Choroid plexus epithelial cell (primary cell): ENCODE measurements around the gene TLK1.

ENCODE experiments used
- DNase-seq: peaks from one replicate; pipeline ENCODE4 v3.0.0-alpha.2; 2010; ENCODE audit warnings: low read depth
- H3K4me3 ChIP-seq: 2 replicates; pipeline ENCODE4 v1.5.1; 2011; ENCODE audit warnings: low read depth, mild to moderate bottlenecking, control low read depth, low read length, moderate library complexity
- TF ChIP-seq, protein P1 (sequence below): conservative IDR thresholded peaks from 2 replicates; pipeline ENCODE4 v1.5.1; 2011; ENCODE audit warnings: low read depth, mild to moderate bottlenecking, control low read depth, inconsistent platforms, low read length, moderate library complexity

The TLK1 gene

DNA sequence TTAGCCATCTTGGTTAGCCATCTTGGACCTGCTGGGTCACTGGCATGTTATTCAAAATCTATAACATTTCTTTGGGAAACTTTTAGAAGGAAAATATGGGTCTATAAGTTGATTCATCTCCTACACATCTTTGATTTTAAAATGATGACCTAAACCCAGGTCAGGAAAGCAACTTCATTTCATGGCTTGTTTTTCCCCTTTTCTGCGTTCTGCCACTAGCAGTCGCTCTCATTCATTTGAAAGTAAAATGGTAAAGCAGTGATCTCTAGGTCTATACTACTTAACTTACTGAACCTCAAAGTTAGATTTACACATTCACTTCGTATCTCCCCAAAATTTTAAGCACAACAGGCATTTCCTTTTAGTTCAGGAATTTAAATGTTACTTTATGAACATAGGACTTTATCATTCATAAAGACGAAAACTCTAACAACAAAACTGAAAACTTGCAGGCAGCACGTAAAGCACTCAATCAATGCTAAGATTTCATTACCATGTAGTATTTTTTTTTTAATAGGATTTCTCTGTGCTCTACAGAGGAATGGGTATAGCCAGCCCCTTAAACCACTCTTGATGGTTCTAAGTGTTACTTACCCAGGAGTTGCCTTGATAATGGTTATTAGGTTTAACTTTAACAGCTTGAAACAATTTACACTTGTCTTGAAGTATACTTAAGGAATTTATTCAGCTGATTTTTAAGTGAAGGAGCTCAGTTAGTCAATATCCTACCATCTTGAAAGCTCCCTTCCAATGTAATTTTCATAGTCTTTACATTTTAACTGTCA is 169.1 kb downstream of the TLK1 start:
- TF ChIP-seq, protein P1, sequence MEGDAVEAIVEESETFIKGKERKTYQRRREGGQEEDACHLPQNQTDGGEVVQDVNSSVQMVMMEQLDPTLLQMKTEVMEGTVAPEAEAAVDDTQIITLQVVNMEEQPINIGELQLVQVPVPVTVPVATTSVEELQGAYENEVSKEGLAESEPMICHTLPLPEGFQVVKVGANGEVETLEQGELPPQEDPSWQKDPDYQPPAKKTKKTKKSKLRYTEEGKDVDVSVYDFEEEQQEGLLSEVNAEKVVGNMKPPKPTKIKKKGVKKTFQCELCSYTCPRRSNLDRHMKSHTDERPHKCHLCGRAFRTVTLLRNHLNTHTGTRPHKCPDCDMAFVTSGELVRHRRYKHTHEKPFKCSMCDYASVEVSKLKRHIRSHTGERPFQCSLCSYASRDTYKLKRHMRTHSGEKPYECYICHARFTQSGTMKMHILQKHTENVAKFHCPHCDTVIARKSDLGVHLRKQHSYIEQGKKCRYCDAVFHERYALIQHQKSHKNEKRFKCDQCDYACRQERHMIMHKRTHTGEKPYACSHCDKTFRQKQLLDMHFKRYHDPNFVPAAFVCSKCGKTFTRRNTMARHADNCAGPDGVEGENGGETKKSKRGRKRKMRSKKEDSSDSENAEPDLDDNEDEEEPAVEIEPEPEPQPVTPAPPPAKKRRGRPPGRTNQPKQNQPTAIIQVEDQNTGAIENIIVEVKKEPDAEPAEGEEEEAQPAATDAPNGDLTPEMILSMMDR, result peak; percentile 53
- DNase-seq, result no peak
- H3K4me3 ChIP-seq, result no peak overlapping the region

DNA sequence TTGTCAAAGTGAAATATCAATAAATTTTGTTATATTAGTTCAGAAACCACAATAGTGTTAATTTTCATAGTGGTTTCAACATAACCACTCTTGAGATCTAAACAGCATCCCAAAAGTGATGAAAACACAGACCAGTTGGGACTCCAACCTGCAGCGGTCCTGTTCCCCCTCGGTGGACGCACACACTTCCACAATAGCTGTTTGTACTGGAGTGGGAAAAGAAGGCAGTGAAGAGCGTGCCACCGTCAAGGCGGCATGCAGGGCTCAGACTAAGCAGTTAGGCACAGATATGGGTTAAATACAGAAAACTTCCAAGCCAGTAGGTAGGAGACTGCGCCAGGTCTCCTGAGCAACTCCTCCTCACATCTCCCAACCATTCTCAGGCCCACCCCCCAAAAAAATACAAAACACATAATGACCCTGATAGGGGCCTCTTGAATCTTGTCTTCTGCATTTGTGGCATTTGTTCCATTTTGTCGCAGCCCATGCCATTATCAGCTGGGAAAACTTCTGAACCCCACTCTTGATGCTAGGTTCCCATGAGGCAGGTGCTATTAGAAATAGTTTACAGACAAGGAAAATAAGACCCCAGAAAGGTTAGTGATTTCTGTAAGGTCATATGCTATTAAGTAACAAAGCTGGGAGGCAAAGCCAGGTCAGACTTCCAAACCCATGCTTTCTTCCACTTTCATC is 174.0 kb downstream of the TLK1 start:
- no peak for DNase-seq
- TF ChIP-seq, protein P1, result no peak
- H3K4me3 ChIP-seq, result no peak overlapping the region

DNA sequence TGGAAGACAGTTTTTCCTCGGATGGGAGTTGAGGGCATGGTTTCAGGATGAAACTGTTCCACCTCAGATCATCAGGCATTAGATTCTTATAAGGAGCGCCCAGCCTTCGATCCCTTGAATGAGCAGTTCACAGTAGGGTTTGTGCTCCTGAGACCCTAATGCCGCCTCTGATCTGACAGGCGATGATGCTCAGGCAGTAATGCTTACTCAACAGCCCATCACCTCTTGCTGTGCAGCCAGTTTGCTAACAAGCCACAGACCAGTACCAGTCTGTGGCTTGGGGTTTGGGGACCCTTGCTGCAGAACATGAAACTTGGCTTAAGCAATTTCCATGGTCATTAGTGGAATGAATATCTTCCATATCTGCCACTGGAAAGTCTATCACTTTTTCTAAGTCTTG is 175.3 kb downstream of the TLK1 start:
- no peak for DNase-seq
- TF ChIP-seq, protein P1, result no peak
- H3K4me3 ChIP-seq, result no peak overlapping the region

DNA sequence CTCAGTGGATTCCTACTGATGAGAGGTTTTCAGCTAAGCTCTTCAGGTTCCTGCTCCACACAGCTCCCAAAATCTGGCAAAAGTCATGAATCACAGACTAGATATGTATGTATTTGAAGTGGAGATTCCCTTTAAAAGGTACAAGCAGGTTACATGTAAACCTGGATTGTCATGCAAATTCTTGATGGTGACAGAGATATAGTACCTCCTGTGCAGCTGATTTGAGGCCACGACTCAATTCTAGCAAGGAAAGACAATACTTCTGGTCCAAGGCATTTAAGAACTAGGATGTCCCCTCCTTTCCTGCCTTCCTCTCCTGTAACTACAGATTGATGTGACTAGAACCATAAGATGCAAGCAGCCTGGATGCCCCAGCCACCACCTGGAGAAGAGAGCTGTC is 176.6 kb downstream of the TLK1 start:
- no peak overlapping the region for H3K4me3 ChIP-seq
- no peak for DNase-seq
- TF ChIP-seq, protein P1, result no peak

DNA sequence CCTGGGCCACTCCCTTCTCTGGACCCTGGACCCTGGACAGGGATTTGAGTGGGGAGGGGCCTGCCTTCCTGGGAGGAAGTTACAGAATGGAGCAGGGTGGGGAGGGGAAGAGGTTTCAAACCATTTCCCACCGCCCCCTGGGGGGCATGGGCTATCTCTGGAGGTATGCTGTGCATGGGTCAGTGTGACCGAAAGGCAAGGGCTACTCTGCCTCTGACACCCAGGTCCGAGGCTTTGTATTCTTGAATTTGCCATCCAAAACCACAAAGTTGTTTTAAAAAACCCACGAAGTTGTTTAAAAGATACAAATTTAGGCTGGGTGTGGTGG is 184.8 kb downstream of the TLK1 start:
- DNase-seq, result no peak
- H3K4me3 ChIP-seq, result no peak overlapping the region
- TF ChIP-seq, protein P1, result no peak

DNA sequence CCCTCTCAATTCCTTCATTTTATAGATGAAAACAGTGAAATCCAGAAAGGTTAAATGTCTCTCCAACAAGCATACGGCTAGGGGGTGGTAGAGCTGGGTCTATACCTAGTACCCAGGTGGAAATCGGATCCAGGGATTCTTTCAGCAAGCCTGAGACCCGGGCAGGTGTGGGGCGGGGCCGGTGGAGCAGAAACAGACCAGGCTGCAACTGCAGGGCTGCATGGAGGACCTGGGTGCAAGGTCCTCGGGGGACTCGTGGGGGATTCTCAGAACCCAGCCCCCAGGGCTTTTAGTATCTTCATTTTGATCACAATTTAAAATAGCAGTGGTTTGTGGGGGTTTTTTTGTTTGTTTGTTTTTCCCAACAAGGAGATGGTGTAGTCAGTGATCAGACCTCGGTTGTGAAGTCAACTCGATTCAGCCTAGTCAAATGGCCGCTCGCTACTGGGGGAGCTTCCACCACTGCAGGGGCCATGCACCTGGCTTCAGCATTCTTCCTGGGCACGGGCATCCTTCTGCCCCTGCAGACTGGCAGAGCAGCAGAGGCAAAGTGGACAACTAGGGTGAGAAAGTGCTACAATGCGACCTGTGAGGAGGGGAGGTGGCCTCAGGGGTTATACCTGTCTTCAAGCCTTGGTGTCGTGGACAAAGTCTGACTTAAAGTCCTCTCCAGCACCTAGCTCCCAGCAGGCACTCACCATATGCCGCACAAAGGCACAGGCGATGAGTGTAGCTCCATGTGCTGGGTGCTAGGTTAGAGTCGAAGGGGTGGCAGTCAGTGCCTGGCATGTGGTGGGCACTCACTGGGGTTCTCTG is 185.4 kb downstream of the TLK1 start:
- no peak for DNase-seq
- H3K4me3 ChIP-seq, result no peak overlapping the region
- TF ChIP-seq, protein P1, result no peak
